Hepatocyte (in vitro differentiated cells): ENCODE results near the gene WLS. TPM values are rescaled to one million over a fixed set of nuclear protein-coding genes. Genes with fewer than 3 reads are reported as not detected.
"Not testable (repeated sequence)": the region's sequence is repeated elsewhere in the genome, so short reads cannot be mapped to it uniquely, and the experiment has no call there.

Experiments
- DNase-seq: peaks from one replicate; pipeline ENCODE4 v3.0.0-alpha.2; 2016; ENCODE audit warnings: low spot score
- H2AFZ ChIP-seq: fragments of 200-600 bp; sonication (generic); 2 replicates; pipeline ENCODE4 v1.6.0; 2016; ENCODE audit warnings: antibody characterized with exemption, mild to moderate bottlenecking
- H3K27ac ChIP-seq: fragments of 200-600 bp; sonication (generic); 2 replicates; pipeline ENCODE4 v1.5.1; 2016; ENCODE audit warnings: mild to moderate bottlenecking
- H3K27me3 ChIP-seq: fragments of 200-600 bp; sonication (generic); 2 replicates; pipeline ENCODE4 v1.6.1; 2016
- H3K36me3 ChIP-seq: fragments of 200-600 bp; sonication (generic); replicated peaks from 2 replicates; pipeline ENCODE4 v1.5.1; 2016; ENCODE audit warnings: low read depth; ENCODE audit not compliant: insufficient read depth
- H3K4me1 ChIP-seq: fragments of 200-600 bp; sonication (generic); 2 replicates; pipeline ENCODE4 v1.5.1; 2016; ENCODE audit warnings: mild to moderate bottlenecking, moderate library complexity; ENCODE audit not compliant: insufficient read depth
- H3K4me2 ChIP-seq: fragments of 200-600 bp; sonication (generic); 2 replicates; pipeline ENCODE4 v1.6.0; 2016
- H3K4me3 ChIP-seq: fragments of 200-600 bp; sonication (generic); 2 replicates; pipeline ENCODE4 v1.5.1; 2016; ENCODE audit warnings: mild to moderate bottlenecking
- H3K79me2 ChIP-seq: fragments of 200-600 bp; sonication (generic); 2 replicates; pipeline ENCODE4 v1.6.0; 2017; ENCODE audit warnings: mild to moderate bottlenecking
- H3K9me2 ChIP-seq: fragments of 200-600 bp; sonication (generic); replicated peaks from 2 replicates; pipeline ENCODE4 v1.6.0; 2017; ENCODE audit warnings: mild to moderate bottlenecking; ENCODE audit not compliant: insufficient read depth
- H3K9me3 ChIP-seq: fragments of 200-600 bp; sonication (generic); 2 replicates; pipeline ENCODE4 v1.5.1; 2016; ENCODE audit warnings: low read depth, mild to moderate bottlenecking
- H4K20me1 ChIP-seq: fragments of 200-600 bp; sonication (generic); 2 replicates; pipeline ENCODE4 v1.6.0; 2016; ENCODE audit warnings: mild to moderate bottlenecking; ENCODE audit not compliant: insufficient read depth, poor library complexity, severe bottlenecking
- EZH2 ChIP-seq: fragments of 200-600 bp; sonication (generic); IDR thresholded peaks from 2 replicates; pipeline ENCODE4 v1.6.1; 2016; ENCODE audit warnings: antibody characterized with exemption, mild to moderate bottlenecking, borderline replicate concordance
- EZH2phosphoT487 ChIP-seq: fragments of 200-600 bp; sonication (generic); IDR thresholded peaks from one replicate; pipeline ENCODE4 v1.6.1; 2018; ENCODE audit warnings: antibody characterized with exemption, mild to moderate bottlenecking, low read depth, moderate library complexity; ENCODE audit not compliant: unreplicated experiment, severe bottlenecking
- WGBS: methylation state at CpG from one replicate; pipeline ENCODE4 v1.1.6; 2016; ENCODE audit warnings: low lambda C conversion rate; ENCODE audit errors: missing lambda C conversion rate; 5-methylcytosine and 5-hydroxymethylcytosine counted together
- polyA plus RNA-seq: library from polyadenylated mRNA; unstranded; fragments of >200 nt; fragmentation: Nextera tagmentation; extraction: Ambion mirVana; gene quantifications from 2 replicates; pipeline ENCODE4 v1.2.1, GENCODE V29; 2016
- total RNA-seq: library from RNA; depleted of rRNA; stranded (reverse); fragments of >200 nt; gene quantifications from 2 replicates; pipeline ENCODE4 v1.2.3, GENCODE V29; 2014
- TF ChIP-seq, protein P1 (sequence below): fragments of 200-600 bp; sonication (generic); IDR thresholded peaks from 2 replicates; pipeline ENCODE4 v1.5.1; 2016; ENCODE audit warnings: antibody characterized with exemption, mild to moderate bottlenecking; ENCODE audit not compliant: poor library complexity

The WLS gene
- total and polyA plus RNA-seq, 2 experiments from 2014 or later, result 79.9 to 102 TPM

DNA sequence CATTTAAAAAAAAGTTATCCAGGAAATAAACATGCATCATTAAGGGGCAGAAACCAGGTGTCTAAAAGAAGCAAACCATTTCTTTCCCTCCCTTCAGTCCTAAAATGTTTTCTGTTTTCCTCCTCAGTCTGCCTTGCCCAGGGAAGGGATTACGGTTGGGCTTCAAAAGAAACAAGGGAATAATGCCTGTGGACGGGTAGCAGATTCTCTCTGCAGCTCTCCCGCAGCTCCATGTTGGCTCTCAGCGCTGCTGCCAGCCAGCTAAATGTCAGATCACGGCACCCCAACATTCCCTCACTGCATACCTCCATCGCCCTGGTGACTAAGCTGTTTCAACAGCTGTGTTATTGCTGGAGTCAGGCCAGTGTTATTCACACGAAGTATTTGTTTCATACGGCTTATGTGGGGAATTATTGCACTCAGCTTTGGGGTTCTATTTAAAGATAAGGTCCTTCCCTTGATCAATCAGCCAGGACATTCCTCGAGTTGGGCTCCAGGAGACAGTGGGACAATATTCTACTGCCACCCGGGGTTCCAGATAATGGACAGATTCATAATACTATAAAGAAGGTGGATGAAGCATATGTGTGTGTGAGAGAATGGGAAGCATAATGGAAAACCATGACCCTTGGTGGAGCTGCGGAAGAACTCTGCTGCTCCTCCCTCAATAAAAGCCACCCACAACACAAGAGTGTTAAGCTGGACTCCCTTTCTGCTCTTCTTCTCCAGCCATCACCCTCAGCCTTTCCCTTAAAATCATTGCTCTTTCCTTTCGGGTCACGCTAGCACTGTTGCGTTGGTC is 58.2 kb downstream of the WLS start:
- Histone ChIP-seq H3K36me3 (no peaks in the 10 kb centered on the region), H2AFZ (no peak overlapping the region), H3K4me1 (peaks cover 21% of the 10 kb centered on the region), H3K9me2 (no peaks in the 10 kb centered on the region), H3K9me3 (no peaks in the 10 kb centered on the region), H3K79me2 (peaks cover 14% of the 10 kb centered on the region), H3K4me3 (no peak overlapping the region), H3K27ac (peak overlapping the region; percentile 67), H4K20me1 (no peaks in the 10 kb centered on the region), H3K27me3 (no peaks in the 10 kb centered on the region), H3K4me2 (peak overlapping the region; percentile 49)
- TF ChIP-seq EZH2phosphoT487, result no peak
- TF ChIP-seq, protein P1, sequence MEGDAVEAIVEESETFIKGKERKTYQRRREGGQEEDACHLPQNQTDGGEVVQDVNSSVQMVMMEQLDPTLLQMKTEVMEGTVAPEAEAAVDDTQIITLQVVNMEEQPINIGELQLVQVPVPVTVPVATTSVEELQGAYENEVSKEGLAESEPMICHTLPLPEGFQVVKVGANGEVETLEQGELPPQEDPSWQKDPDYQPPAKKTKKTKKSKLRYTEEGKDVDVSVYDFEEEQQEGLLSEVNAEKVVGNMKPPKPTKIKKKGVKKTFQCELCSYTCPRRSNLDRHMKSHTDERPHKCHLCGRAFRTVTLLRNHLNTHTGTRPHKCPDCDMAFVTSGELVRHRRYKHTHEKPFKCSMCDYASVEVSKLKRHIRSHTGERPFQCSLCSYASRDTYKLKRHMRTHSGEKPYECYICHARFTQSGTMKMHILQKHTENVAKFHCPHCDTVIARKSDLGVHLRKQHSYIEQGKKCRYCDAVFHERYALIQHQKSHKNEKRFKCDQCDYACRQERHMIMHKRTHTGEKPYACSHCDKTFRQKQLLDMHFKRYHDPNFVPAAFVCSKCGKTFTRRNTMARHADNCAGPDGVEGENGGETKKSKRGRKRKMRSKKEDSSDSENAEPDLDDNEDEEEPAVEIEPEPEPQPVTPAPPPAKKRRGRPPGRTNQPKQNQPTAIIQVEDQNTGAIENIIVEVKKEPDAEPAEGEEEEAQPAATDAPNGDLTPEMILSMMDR, result no peak
- no peak for TF ChIP-seq EZH2
- 45% methylated on average over 14 of the region's 14 CpGs for WGBS
- DNase-seq, result peak; percentile 63

DNA sequence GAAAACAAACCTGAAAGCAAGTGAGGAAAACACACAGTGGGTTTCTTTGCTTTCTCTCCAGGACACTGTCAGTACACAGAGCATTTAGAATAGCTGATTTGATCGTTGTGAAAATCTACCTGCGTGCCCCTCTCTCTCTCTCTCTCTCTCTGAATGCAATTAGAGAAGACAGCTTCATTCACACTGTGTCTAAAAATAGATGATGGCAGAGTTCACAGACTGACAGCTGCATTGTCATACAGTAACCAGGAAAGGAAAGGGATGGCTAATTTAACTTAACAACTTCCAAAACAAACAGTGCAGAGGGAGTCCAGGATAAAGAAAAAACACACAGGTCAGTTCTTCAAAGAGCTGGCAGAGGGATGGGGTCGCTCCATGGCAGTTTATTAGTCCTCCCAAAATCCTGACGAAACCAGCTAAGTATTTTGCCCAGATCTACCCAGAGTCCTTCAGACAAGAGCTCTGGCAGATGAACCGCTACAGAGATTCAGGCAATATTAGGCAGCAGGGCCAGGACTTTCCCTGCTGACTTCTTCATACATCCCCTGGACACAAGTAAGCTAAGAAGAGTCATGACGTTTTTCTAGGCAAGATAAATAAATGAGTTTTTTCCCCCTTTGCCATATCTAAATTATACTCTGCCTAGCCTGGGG is 58.9 kb downstream of the WLS start:
- DNase-seq, result no peak
- TF ChIP-seq, protein P1, result no peak
- 34% methylated on average over 6 of the region's 6 CpGs for WGBS
- no peaks in the 10 kb centered on the region for H3K27me3 ChIP-seq
- no peaks in the 10 kb centered on the region for H3K9me2 ChIP-seq
- no peaks in the 10 kb centered on the region for H3K9me3 ChIP-seq
- H3K79me2 ChIP-seq, result peaks cover 16% of the 10 kb centered on the region
- H3K36me3 ChIP-seq, result no peaks in the 10 kb centered on the region
- peak overlapping the region; percentile 67 for H3K27ac ChIP-seq
- H3K4me3 ChIP-seq, result no peak overlapping the region
- H2AFZ ChIP-seq, result no peak overlapping the region
- H3K4me1 ChIP-seq, result peaks cover 21% of the 10 kb centered on the region
- H4K20me1 ChIP-seq, result peaks cover 2% of the 10 kb centered on the region
- H3K4me2 ChIP-seq, result peak overlapping the region; percentile 49

DNA sequence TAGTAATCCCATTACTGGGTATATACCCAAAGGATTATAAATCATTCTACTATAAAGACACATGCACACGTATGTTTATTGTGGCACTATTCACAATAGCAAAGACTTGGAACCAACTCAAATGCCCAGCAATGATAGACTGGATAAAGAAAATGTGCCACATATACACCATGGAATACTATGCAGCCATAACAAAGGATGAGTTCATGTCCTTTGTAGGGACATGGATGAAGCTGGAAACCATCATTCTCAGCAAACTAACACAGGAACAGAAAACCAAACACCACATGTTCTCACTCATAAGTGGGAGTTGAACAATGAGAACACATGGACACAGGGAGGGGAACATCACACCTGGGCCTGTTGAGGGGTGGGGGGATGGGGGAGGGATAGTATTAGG is 60.5 kb downstream of the WLS start:
- not testable (repeated sequence) for H3K9me3 ChIP-seq
- WGBS, result 96% methylated on average over 1 of the region's 1 CpG

DNA sequence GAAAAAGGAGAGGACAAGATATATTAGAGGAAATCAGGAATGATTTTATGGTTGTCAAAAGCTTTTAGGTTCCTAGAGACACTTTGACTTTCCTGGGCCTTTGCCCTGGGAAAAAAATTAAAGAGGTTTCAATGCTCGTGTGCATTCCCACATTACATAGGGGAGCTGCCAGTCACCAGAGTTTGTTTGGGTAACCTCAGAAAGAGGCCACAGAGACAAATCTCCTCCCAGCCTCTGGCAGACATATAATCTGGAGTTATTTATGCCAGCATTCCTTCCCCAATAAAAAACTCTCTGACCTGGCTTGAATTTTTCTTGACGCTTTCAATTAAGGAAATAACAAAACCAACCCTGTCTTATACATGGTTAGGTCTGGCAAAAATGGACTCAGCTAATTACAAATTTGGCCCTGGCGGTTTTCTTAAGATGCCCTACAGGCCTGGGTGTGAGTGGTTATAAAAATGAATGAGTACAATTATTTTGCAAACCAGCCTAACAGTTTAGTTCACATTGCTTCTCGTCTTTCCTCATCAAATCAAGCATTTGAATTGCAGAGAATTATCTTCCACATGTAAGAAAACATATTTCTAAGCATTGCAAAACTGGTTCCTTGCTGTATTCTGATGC is 63.7 kb downstream of the WLS start:
- peaks cover 9% of the 10 kb centered on the region for H3K4me1 ChIP-seq
- TF ChIP-seq, protein P1, result no peak
- TF ChIP-seq EZH2phosphoT487, result no peak
- TF ChIP-seq EZH2, result no peak
- H3K36me3 ChIP-seq, result no peaks in the 10 kb centered on the region
- H3K4me3 ChIP-seq, result no peak overlapping the region
- DNase-seq, result no peak
- H3K79me2 ChIP-seq, result peaks cover 14% of the 10 kb centered on the region
- H3K27me3 ChIP-seq, result no peaks in the 10 kb centered on the region
- H3K9me2 ChIP-seq, result no peaks in the 10 kb centered on the region
- H2AFZ ChIP-seq, result no peak overlapping the region
- no peak overlapping the region for H3K27ac ChIP-seq
- H3K9me3 ChIP-seq, result no peaks in the 10 kb centered on the region
- no peak overlapping the region for H3K4me2 ChIP-seq
- WGBS, result 51% methylated on average over 4 of the region's 4 CpGs
- H4K20me1 ChIP-seq, result peaks cover 7% of the 10 kb centered on the region

More for the DNA sequence above, 60.5 kb downstream of the WLS start:
- H3K4me1 ChIP-seq, result peaks cover 21% of the 10 kb centered on the region
- H3K9me2 ChIP-seq, H3K27me3 ChIP-seq, H2AFZ ChIP-seq, H3K27ac ChIP-seq, H3K36me3 ChIP-seq, H4K20me1 ChIP-seq, DNase-seq, H3K4me2 ChIP-seq, H3K4me3 ChIP-seq: not testable (repeated sequence)
- peaks cover 15% of the 10 kb centered on the region for H3K79me2 ChIP-seq
